GM21825 (cell line): ENCODE measurements around the gene SCNN1B.
"Not testable (repeated sequence)": the region's sequence is repeated elsewhere in the genome, so short reads cannot be mapped to it uniquely, and the experiment has no call there.

Experiments used
- ATAC-seq: cut with Tn5 transposase; IDR thresholded peaks from one replicate; pipeline ENCODE4 v1.9.1; 2021; ENCODE audit warnings: mild to moderate bottlenecking, moderate library complexity; ENCODE audit not compliant: unreplicated experiment

SCNN1B gene

GRCh38 chr16:23288209-23288608 lies 13.9 kb upstream of the SCNN1B start:
- no peak for ATAC-seq

- no peak for ATAC-seq
Observed at GRCh38 chr16:23288726-23289512, 13.2 kb upstream of the SCNN1B start.

- ATAC-seq = no peak
Observed at GRCh38 chr16:23290189-23291062, 11.7 kb upstream of the SCNN1B start.

- no peak for ATAC-seq
Observed at GRCh38 chr16:23293016-23293415, 9.1 kb upstream of the SCNN1B start.

- ATAC-seq = no peak
Observed at GRCh38 chr16:23294260-23294659, 7.8 kb upstream of the SCNN1B start.

GRCh38 chr16:23296994-23297393 lies 5.1 kb upstream of the SCNN1B start:
- ATAC-seq = no peak

- no peak for ATAC-seq
Observed at GRCh38 chr16:23298290-23298915, 3.7 kb upstream of the SCNN1B start.

- ATAC-seq = not testable (repeated sequence)
Observed at GRCh38 chr16:23299815-23300214, 2.3 kb upstream of the SCNN1B start.

- no peak for ATAC-seq
Observed at GRCh38 chr16:23301251-23302044, 654 bp upstream of the SCNN1B start.

GRCh38 chr16:23303685-23304084 lies 1.6 kb downstream of the SCNN1B start:
- no peak for ATAC-seq

- ATAC-seq = no peak
Observed at GRCh38 chr16:23304620-23305019, 2.5 kb downstream of the SCNN1B start.

- no peak for ATAC-seq
Observed at GRCh38 chr16:23306199-23307100, 4.3 kb downstream of the SCNN1B start.

- no peak for ATAC-seq
Observed at GRCh38 chr16:23310217-23310616, 8.1 kb downstream of the SCNN1B start.

GRCh38 chr16:23310744-23311143 lies 8.6 kb downstream of the SCNN1B start:
- no peak for ATAC-seq

- ATAC-seq = no peak
Observed at GRCh38 chr16:23316232-23316631, 14.1 kb downstream of the SCNN1B start.

GRCh38 chr16:23316634-23317265 lies 14.6 kb downstream of the SCNN1B start:
- no peak for ATAC-seq

GRCh38 chr16:23317266-23317661 lies 15.2 kb downstream of the SCNN1B start:
- ATAC-seq = no peak

GRCh38 chr16:23317751-23318150 lies 15.6 kb downstream of the SCNN1B start:
- ATAC-seq = no peak

GRCh38 chr16:23318639-23319038 lies 16.5 kb downstream of the SCNN1B start:
- ATAC-seq = no peak
